Fibroblast of peridontal ligament (primary cell): ENCODE results near the gene LAMC1.

Experiments used
- DNase-seq: peaks from one replicate; pipeline ENCODE4 v3.0.0-alpha.2; 2010; ENCODE audit errors: extremely low read depth

The LAMC1 gene

GRCh38 chr1:183021405-183022201, 1.6 kb upstream of the LAMC1 start:
- no peak for DNase-seq

- DNase-seq, result peak; percentile 100
These were observed 746 bp upstream of the LAMC1 start for GRCh38 chr1:183022202-183023145.

- no peak for DNase-seq
These were observed 539 bp downstream of the LAMC1 start for GRCh38 chr1:183023601-183024316.

GRCh38 chr1:183024317-183025009, 1.2 kb downstream of the LAMC1 start:
- DNase-seq, result peak; percentile 52

- DNase-seq, result no peak
These were observed 1.8 kb downstream of the LAMC1 start for GRCh38 chr1:183025010-183025337.

- peak; percentile 70 for DNase-seq
These were observed 2.9 kb downstream of the LAMC1 start for GRCh38 chr1:183025782-183026774.

- no peak for DNase-seq
These were observed 3.8 kb downstream of the LAMC1 start for GRCh38 chr1:183027031-183027430.

- DNase-seq, result peak; percentile 43
These were observed 4.6 kb downstream of the LAMC1 start for GRCh38 chr1:183027791-183028190.

GRCh38 chr1:183029591-183030000, 6.4 kb downstream of the LAMC1 start:
- peak; percentile 53 for DNase-seq

GRCh38 chr1:183030053-183030452, 6.8 kb downstream of the LAMC1 start:
- peak; percentile 50 for DNase-seq

GRCh38 chr1:183032122-183032921, 9.1 kb downstream of the LAMC1 start:
- DNase-seq, result no peak

GRCh38 chr1:183033205-183033604, 10.0 kb downstream of the LAMC1 start:
- no peak for DNase-seq

- no peak for DNase-seq
These were observed 11.5 kb downstream of the LAMC1 start for GRCh38 chr1:183034682-183035081.

- DNase-seq, result no peak
These were observed 15.2 kb downstream of the LAMC1 start for GRCh38 chr1:183038333-183038866.

- DNase-seq, result no peak
These were observed 15.7 kb downstream of the LAMC1 start for GRCh38 chr1:183038913-183039312.

GRCh38 chr1:183039330-183039729, 16.1 kb downstream of the LAMC1 start:
- DNase-seq, result peak; percentile 53

- peak; percentile 88 for DNase-seq
These were observed 16.8 kb downstream of the LAMC1 start for GRCh38 chr1:183039985-183040447.

- no peak for DNase-seq
These were observed 17.3 kb downstream of the LAMC1 start for GRCh38 chr1:183040547-183040971.

- no peak for DNase-seq
These were observed 20.0 kb downstream of the LAMC1 start for GRCh38 chr1:183043254-183043653.
